Measurements from ENCODE around the gene HNRNPA3. TPM values are rescaled to one million over a fixed set of nuclear protein-coding genes. Genes with fewer than 3 reads are reported as not detected.

The HNRNPA3 gene
- total and polyA plus RNA-seq, 2 of the 13 experiments (the other 11 are each of a cell fraction or from before 2014, with no cell fraction given) = 73.3 to 97.7 TPM

DNA sequence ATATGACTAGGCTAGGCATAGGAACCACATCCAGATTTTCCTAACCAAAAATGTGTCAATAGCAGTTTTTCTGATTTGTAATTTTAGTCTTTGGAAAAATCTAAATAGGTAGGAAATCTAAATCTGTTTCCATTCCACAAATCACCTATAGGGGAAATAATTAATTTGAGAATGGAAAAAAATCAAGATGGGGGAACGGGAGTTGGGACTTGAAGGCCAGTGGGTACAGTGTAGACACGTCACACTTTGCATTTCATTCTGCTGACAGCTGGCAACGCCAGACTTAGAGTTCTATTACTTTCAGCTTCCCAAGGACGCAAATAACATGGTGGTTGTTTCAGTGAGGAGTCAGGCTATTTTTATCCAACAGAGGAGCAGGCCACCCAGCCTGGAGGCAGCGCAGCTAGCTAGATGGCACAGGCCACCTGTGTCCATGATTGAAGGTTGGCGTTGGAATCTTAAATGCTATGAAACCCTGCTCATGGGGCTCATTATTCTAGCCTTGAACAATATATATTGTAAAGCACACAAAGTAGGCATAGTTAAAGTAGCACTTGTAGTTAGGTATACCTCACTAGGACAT, 23.4 kb downstream of the HNRNPA3 start:
- FAIRE-seq (no peak), ATAC-seq (peak; percentile 6; the same call in 1 of the 3 replicates), DNase-seq (ENCODE audit: low spot score) (no peak)
- Histone ChIP-seq H4K20me1 (ENCODE audit: insufficient read depth, low read length) (peaks cover 84% of the 10 kb centered on the region), H3K4me2 (ENCODE audit: low read depth, low read length) (no peak overlapping the region), H2AFZ (ENCODE audit: low read length) (no peak overlapping the region), H3K36me3 (replicated peaks in 1 of 2; ENCODE audit: control insufficient read depth in 1 of 2, insufficient read depth in 2 of 2, low read length in 2 of 2) (peaks cover 29 to 66% of the 10 kb centered on the region in 2 experiments), H3K9me3 (ENCODE audit: low read length) (no peaks in the 10 kb centered on the region), H3K4me3 (replicated peaks in 1 of 3; ENCODE audit: insufficient read depth in 1 of 3, low read depth in 2 of 3, low read length in 3 of 3) (no peak overlapping the region), H3K79me2 (ENCODE audit: insufficient read depth, low read length) (peaks cover 96% of the 10 kb centered on the region), H3K4me1 (ENCODE audit: insufficient read depth, low read length) (peaks cover 84% of the 10 kb centered on the region), H3K27me3 (ENCODE audit: control insufficient read depth in 1 of 2, insufficient read depth in 2 of 2, low read length in 2 of 2) (no peaks in the 10 kb centered on the region), H3K9ac (ENCODE audit: insufficient read depth, low read depth, low read length) (no peak overlapping the region), H3K27ac (ENCODE audit: extremely low read length, insufficient read depth, low read length) (no peak overlapping the region)
- CTCF ChIA-PET (ENCODE audit: low intra/inter-chr PET ratio, low total read pairs) = no interaction called here
- 97% methylated on average over 6 of the region's 6 CpGs for WGBS (ENCODE audit: low lambda C conversion rate)
- TF ChIP-seq RBM22 (optimal IDR thresholded peaks at IDR 0.05; ENCODE audit: low read length) = peak; percentile 95
- no peak for TF ChIP-seq ZEB1 (IDR thresholded peaks at IDR 0.05; ENCODE audit: insufficient replicate concordance, low read depth)
- peak; percentile 22 to 39; a peak in 1 of 4 replicates for TF ChIP-seq POLR2A (IDR thresholded peaks at IDR 0.05; ENCODE audit: insufficient read depth in 1 of 2, low read depth in 2 of 2, low read length in 2 of 2)
- in situ Hi-C loops (cut with HindIII; ENCODE audit: extremely low pct_ligation_motif_present, low pct_unique_long_range_greater_than_20kb) = no loop called here
- no TSS peak for BruUV-seq (replicated peaks)
- POLR2A ChIA-PET = interaction anchor here (1.0 to 5.6 kb wide), 3 partner anchors 11 to 29 kb away, joined by 3 to 17 read pairs (median 4); partner anchors contain the start of genes HNRNPA3 and NFE2L2
- intact Hi-C loops (cut with micrococcal nuclease; ENCODE audit: unreplicated experiment) = no loop called here

DNA sequence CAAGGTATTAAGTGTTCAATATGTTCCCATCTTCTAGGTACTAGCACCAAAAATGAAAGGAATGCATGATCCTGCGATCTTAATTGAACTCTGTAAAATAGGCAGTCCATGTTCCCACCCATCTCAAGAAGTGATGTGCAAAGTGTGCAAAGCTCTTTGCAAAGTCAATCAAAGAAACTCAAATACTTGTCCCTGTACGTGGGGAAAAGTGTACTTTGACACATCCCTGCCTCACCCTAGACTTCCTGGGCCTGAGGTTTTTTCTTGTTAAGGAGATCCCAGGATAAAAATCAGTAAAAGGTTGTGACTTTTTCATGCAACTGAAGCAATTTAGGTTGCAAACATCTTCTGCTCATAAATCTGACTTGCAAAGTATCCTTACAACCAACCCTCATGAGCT, 25.3 kb downstream of the HNRNPA3 start:
- Histone ChIP-seq H3K9me3 (ENCODE audit: low read length) (no peaks in the 10 kb centered on the region), H3K4me3 (replicated peaks in 1 of 3; ENCODE audit: insufficient read depth in 1 of 3, low read depth in 2 of 3, low read length in 3 of 3) (no peak overlapping the region), H3K36me3 (replicated peaks in 1 of 2; ENCODE audit: control insufficient read depth in 1 of 2, insufficient read depth in 2 of 2, low read length in 2 of 2) (peaks cover 19 to 51% of the 10 kb centered on the region in 2 experiments), H2AFZ (ENCODE audit: low read length) (no peak overlapping the region), H3K27ac (ENCODE audit: extremely low read length, insufficient read depth, low read length) (no peak overlapping the region), H3K9ac (ENCODE audit: insufficient read depth, low read depth, low read length) (no peak overlapping the region), H3K4me1 (ENCODE audit: insufficient read depth, low read length) (peaks cover 89% of the 10 kb centered on the region), H4K20me1 (ENCODE audit: insufficient read depth, low read length) (peaks cover 96% of the 10 kb centered on the region), H3K4me2 (ENCODE audit: low read depth, low read length) (no peak overlapping the region), H3K79me2 (ENCODE audit: insufficient read depth, low read length) (peaks cover 98% of the 10 kb centered on the region), H3K27me3 (ENCODE audit: control insufficient read depth in 1 of 2, insufficient read depth in 2 of 2, low read length in 2 of 2) (no peaks in the 10 kb centered on the region)
- POLR2A ChIA-PET = interaction anchor here (1.5 to 5.6 kb wide), 2 partner anchors 11 to 26 kb away, joined by 5 to 17 read pairs; partner anchors contain the start of gene HNRNPA3
- WGBS (ENCODE audit: low lambda C conversion rate) = 33% methylated on average over 2 of the region's 2 CpGs
- ATAC-seq (no peak), FAIRE-seq (no peak), DNase-seq (ENCODE audit: low spot score) (no peak)
- in situ Hi-C loops (cut with HindIII; ENCODE audit: extremely low pct_ligation_motif_present, low pct_unique_long_range_greater_than_20kb) = no loop called here
- TF ChIP-seq PRPF4 (IDR thresholded peaks at IDR 0.05; ENCODE audit: low read depth, low read length, poor library complexity, severe bottlenecking) (no peak), ELF3 (CRISPR knock-in tag; IDR thresholded peaks at IDR 0.05) (0 out of 2 replicates have a peak, but pooled peaks have one; percentile 9), GFI1 (CRISPR knock-in tag; IDR thresholded peaks at IDR 0.05; ENCODE audit: borderline replicate concordance) (peak; percentile 86), RBM22 (optimal IDR thresholded peaks at IDR 0.05; ENCODE audit: low read length) (peak; percentile 21)
- TF ChIP-seq, protein P1, sequence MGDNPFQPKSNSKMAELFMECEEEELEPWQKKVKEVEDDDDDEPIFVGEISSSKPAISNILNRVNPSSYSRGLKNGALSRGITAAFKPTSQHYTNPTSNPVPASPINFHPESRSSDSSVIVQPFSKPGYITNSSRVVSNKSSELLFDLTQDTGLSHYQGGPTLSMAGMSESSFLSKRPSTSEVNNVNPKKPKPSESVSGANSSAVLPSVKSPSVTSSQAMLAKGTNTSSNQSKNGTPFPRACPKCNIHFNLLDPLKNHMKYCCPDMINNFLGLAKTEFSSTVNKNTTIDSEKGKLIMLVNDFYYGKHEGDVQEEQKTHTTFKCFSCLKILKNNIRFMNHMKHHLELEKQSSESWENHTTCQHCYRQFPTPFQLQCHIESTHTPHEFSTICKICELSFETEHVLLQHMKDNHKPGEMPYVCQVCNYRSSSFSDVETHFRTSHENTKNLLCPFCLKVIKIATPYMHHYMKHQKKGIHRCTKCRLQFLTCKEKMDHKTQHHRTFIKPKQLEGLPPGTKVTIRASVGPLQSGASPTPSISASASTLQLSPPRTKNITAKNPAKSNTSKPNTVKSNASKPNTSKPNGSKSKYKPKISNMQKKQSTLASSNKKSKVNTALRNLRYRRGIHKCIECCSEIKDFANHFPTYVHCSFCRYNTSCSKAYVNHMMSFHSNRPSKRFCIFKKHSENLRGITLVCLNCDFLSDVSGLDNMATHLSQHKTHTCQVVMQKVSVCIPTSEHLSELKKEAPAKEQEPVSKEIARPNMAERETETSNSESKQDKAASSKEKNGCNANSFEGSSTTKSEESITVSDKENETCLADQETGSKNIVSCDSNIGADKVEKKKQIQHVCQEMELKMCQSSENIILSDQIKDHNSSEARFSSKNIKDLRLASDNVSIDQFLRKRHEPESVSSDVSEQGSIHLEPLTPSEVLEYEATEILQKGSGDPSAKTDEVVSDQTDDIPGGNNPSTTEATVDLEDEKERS (CRISPR knock-in tag; IDR thresholded peaks at IDR 0.05) = 0 out of 2 replicates have a peak, but pooled peaks have one; percentile 25
- CTCF ChIA-PET (ENCODE audit: low intra/inter-chr PET ratio, low total read pairs) = no interaction called here
- intact Hi-C loops (cut with micrococcal nuclease; ENCODE audit: unreplicated experiment) = no loop called here
- no TSS peak for BruUV-seq (replicated peaks)

Data from HepG2 (cell line).